SJSA1 (cell line): ENCODE data around the gene LRRC8A. TPM values are rescaled to one million over a fixed set of nuclear protein-coding genes. Genes with fewer than 3 reads are reported as not detected.
"Not testable (repeated sequence)": the region's sequence is repeated elsewhere in the genome, so short reads cannot be mapped to it uniquely, and the experiment has no call there.

Source experiments
- DNase-seq, 2 experiments: peaks; one replicate each; pipeline ENCODE4 v3.0.0-alpha.2; 2015 to 2020; ENCODE audit warnings: low spot score in 2 of 2, low read depth in 1 of 2
- H3K27ac ChIP-seq: fragments of 250-450 bp; sonication (Bioruptor Pico); 2 replicates; pipeline ENCODE4 v1.5.1; 2020; ENCODE audit warnings: mild to moderate bottlenecking, moderate library complexity
- H3K27me3 ChIP-seq: fragments of 250-450 bp; sonication (Bioruptor Pico); replicated peaks from 2 replicates; pipeline ENCODE4 v1.5.1; 2020; ENCODE audit warnings: mild to moderate bottlenecking, moderate library complexity
- H3K36me3 ChIP-seq: fragments of 250-450 bp; sonication (Bioruptor Pico); 2 replicates; pipeline ENCODE4 v1.5.1; 2020; ENCODE audit warnings: mild to moderate bottlenecking
- H3K4me1 ChIP-seq: fragments of 250-450 bp; sonication (Bioruptor Pico); replicated peaks from 2 replicates; pipeline ENCODE4 v1.6.1; 2021; ENCODE audit warnings: mild to moderate bottlenecking
- H3K4me3 ChIP-seq: fragments of 250-450 bp; sonication (Bioruptor Pico); 2 replicates; pipeline ENCODE4 v1.5.1; 2020; ENCODE audit warnings: mild to moderate bottlenecking
- H3K9me3 ChIP-seq: fragments of 250-450 bp; sonication (Bioruptor Pico); replicated peaks from 2 replicates; pipeline ENCODE4 v1.5.1; 2020; ENCODE audit warnings: mild to moderate bottlenecking
- total RNA-seq: library from RNA; depleted of rRNA; stranded (reverse); fragments of >200 nt; shearing (Covaris generic); gene quantifications from 2 replicates; pipeline ENCODE4 v1.2.3, GENCODE V29; 2014; rRNA removed

The LRRC8A gene
- 88.7 and 99.4 TPM in 2 replicates for total RNA-seq

DNA sequence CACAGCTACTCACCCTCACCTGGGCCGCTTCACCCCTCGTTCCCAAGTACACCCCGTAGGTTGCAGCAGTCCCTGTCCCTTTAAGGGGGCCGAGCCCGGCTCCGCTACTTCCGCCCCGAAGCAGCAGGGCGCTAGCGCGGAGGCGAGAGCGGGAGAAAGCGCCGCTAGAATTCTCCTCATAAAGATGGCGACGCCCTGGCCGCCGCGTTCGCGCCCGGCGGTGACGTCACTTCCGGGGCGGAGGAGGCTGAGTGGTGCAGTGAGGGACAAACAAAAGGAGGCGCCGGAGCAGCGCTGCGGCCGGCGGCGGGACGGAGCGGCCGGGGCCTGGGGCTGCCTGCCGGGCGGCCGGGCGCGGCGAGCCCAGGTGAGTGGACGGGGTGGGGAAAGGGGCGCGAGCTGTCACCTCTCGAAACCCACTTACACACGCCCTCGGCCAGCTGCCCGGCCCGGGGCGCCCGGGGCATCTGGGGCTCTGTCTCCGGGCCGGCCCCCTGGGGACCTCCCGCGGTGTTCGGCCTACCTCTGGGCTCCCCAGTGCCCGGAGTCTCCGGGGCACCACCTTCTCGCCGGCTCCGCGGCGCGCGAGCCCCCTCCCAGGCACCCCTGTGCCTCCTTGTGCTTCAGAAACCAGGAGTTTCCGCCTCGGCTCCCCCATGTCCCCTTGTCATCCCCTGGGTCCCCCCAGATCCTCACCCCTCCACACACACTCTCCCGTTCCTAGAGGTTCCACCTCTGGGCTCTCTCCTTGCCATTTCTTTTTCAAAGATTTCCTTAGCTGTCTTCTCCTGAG is at the start of gene LRRC8A, which contains the start of gene KYAT1:
LRRC8A (plus strand) TSS at position 250 of the 793 bp plus-strand sequence. CDS start 25,032 bp downstream, outside the sequence.
KYAT1 (minus strand) TSS at position 67 of the 793 bp plus-strand sequence. CDS start 36,545 bp downstream, outside the sequence.
- Histone ChIP-seq H3K27me3 (no peaks in the 10 kb centered on the region), H3K9me3 (no peaks in the 10 kb centered on the region), H3K4me1 (peaks cover 49% of the 10 kb centered on the region), H3K4me3 (peak within 1 kb of the TSS; percentile 90), H3K27ac (peak within 1 kb of the TSS; percentile 85), H3K36me3 (peaks cover 51% of the 10 kb centered on the region)
- peak; percentile 94 to 95 for DNase-seq

DNA sequence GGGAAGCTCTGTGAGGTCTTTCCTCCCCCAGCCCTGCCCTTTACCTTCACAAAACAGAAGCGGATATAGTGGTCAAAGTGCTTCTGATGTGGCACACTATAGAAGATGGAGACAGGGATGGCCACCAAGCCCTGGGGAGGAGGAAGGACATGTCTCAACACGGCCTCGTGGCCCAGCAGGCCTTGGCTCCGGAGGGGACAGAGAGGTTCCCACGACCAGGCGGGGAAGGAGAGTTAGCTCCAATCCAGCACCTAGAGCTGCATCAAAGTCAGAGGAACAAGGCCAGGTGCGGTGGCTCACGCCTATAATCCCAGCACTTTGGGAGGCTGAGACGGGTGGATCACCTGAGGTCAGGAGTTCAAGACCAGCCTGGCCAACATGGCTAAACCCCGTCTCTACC is 48.2 kb upstream of the LRRC8A start:
- DNase-seq = no peak
- H3K36me3 ChIP-seq = peaks cover 10% of the 10 kb centered on the region; the same call in 1 of the 2 replicates
- H3K4me1 ChIP-seq = peaks cover 9% of the 10 kb centered on the region
- no peak overlapping the region for H3K27ac ChIP-seq
- no peak overlapping the region for H3K4me3 ChIP-seq
- no peaks in the 10 kb centered on the region for H3K9me3 ChIP-seq
- H3K27me3 ChIP-seq = no peaks in the 10 kb centered on the region

DNA sequence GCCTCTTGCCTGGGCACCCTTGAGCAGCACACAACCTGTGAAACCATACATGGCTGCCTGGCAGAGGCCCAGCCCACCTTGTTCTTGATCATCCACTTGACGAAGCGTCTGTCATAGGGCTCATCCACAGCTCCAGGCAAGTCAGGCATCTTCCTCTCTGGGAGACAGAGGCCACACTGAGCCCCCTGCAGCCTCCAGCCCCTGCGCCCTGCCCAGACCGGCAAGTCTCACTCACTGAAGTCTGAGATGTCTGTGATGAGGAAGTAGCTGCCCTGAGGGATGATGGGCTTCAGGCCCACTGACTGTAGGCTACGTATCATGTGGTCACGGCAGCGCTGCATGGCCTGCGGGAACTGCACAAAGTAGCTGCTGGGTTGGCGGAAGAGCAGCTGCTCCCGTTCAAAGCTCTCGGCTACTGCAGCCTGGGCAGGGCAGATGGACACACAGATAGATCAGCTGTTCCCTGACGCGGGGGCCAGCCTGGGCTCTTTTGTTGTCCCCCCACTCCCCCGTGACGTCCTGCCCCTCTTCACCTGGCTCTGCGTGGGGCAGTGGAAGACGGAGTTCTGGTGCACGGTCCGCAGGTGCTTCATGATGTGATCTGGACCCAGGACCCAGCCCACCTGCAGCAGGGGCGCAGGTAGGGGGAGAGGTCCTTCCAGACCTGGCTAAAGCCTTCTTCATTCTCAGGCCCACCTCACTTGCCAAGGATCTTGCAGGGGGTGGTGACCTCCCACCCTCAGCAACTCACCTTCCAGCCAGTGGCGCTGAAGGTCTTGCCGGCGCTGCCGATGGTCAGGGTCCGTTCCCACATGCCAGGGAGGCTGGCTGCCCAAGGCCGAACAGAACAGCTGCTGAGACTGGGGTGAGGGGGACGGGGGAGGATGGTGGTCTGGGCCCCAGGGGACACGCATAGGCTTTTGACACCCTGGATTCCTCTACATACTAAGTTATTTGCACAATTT is 46.4 kb upstream of the LRRC8A start:
- Histone ChIP-seq H3K36me3 (peaks cover 3% of the 10 kb centered on the region; the same call in 1 of the 2 replicates), H3K4me1 (no peaks in the 10 kb centered on the region), H3K27ac (no peak overlapping the region), H3K9me3 (no peaks in the 10 kb centered on the region), H3K27me3 (no peaks in the 10 kb centered on the region), H3K4me3 (no peak overlapping the region)
- DNase-seq = no peak

DNA sequence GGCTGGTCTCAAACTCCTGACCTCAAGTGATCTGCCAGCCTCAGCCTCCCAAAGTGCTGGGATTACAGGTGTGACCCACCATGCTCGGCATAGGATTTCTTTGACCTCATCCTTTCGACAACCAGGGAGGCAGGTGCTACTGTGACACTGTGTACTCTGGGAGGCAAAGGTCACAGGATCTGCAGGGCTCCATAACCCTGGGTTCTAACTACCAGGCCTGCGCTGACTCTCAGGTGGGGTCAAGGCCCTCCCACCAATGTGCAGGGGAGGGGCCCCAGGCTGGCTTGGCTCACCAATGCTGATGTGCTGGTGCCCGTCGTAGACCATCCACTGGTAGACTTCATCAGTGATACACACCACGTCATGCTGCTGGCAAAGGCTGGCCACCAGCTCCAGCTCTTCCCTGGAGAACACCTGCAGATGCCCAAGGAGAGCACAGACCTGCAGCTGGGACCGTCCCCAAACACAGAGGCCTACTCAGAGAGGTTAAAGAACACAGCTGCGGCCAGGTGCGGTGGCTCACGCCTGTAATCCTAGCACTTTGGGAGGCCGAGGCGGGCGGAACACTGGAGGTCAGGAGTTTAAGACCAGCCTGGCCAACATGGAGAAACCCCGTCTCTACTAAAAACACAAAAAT is 45.3 kb upstream of the LRRC8A start:
- no peaks in the 10 kb centered on the region for H3K9me3 ChIP-seq
- no peaks in the 10 kb centered on the region for H3K27me3 ChIP-seq
- no peaks in the 10 kb centered on the region for H3K4me1 ChIP-seq
- H3K36me3 ChIP-seq = peaks cover 3% of the 10 kb centered on the region; the same call in 1 of the 2 replicates
- no peak overlapping the region for H3K4me3 ChIP-seq
- H3K27ac ChIP-seq = no peak overlapping the region
- DNase-seq = no peak

DNA sequence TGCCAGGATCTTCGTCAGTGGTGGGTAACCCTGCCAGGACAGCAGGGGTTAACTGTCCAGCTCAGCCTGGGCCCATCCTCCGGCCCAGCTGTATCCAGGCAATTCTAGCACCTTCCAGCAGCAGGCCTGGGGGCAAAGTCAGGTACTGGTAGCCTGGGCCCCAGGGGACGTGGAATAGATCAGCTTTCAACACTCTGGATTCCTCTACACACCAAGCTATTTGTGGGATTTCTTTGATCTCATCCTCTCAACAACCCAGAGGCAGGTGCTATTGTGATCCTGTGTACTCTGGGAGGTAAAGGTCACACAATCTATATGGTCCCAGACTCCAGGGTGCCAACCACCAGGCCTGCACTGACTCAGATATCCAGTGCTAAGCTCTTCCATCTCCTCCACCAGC is 43.6 kb upstream of the LRRC8A start:
- H3K27ac ChIP-seq = no peak overlapping the region
- H3K4me1 ChIP-seq = no peaks in the 10 kb centered on the region
- no peak for DNase-seq
- no peaks in the 10 kb centered on the region for H3K27me3 ChIP-seq
- H3K9me3 ChIP-seq = no peaks in the 10 kb centered on the region
- H3K4me3 ChIP-seq = no peak overlapping the region
- H3K36me3 ChIP-seq = peaks cover 3% of the 10 kb centered on the region; the same call in 1 of the 2 replicates

DNA sequence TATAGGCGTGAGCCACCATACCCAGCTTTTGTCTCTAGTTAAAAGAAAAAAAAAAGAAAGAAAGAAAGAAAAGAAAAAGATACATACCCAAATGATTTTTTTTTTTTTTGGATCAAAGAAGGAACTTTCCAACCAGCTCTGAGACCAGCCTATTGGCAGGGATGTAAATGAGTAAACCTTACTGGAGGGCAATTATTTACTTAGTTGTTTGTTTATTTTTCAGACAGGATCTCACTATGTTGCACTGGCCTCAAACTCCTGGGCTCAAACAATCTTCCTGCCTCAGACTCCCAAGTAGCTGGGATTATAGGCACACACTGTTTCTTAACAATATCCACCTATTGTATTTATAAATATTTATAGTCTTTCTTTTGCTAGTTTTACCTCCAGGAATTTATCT is 41.4 kb upstream of the LRRC8A start:
- Histone ChIP-seq H3K4me1 (no peaks in the 10 kb centered on the region), H3K27me3 (no peaks in the 10 kb centered on the region), H3K36me3 (peaks cover 3% of the 10 kb centered on the region; the same call in 1 of the 2 replicates), H3K9me3 (no peaks in the 10 kb centered on the region), H3K27ac (no peak overlapping the region), H3K4me3 (no peak overlapping the region)
- DNase-seq = no peak

DNA sequence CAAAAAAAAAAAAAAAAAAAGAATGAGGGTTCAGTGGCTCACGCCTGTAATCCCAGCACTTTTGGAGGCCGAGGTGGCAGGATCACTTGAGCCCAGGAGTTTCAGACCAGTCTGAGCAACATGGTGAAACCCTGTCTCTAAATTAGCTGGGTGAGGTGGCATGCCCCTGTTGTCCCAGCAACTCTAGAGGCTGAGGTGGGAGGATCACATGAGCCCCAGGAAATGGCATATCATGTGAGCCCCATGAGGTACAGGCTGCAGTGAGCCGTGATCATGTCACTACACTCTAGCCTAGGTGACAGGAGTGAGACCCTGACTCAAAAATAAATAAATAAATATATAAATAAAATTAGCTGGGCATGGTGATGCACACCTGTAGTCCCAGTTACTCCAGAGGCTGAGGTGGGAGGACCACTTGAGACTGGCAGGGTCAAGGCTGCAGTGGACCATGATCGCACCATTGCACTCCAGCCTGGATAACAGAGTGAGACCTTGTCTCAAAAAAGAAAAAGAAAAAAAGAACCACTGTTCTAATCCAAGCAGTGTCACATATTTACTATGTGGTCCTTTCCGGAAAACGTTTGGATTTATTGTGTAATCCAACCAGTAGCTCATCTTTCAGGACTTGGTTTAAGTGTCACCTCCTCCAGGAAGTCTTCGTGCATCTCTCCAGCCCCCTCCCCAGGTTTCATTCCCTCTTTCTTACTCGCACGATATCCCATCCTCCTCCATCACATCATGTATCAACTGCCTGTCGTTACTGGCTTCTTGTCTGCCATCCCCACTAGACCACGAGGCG is 40.0 kb upstream of the LRRC8A start:
- H3K27me3 ChIP-seq = no peaks in the 10 kb centered on the region

DNA sequence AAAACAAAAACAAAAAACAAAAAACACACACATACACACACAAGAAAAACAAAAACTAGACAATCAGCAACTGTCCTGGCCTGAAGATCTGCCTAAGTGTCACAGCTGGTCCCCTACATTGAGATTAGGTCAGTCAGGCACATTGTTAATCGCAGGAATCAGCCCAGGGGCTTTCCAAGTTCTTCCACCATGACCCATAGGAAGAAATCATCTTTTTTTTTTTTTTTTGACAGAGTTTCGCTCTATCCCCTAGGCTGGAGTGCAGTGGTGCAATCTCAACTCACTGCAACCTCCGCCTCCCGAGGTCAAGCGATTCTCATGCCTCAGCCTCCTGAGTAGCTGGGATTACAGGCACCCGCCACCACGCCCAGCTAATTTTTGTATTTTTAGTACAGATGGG is 38.8 kb upstream of the LRRC8A start:
- not testable (repeated sequence) for DNase-seq, H3K9me3 ChIP-seq, H3K4me1 ChIP-seq, H3K36me3 ChIP-seq, H3K4me3 ChIP-seq, H3K27me3 ChIP-seq, H3K27ac ChIP-seq

More for the DNA sequence above, 40.0 kb upstream of the LRRC8A start:
- Histone ChIP-seq H3K4me1 (no peaks in the 10 kb centered on the region), H3K4me3 (no peak overlapping the region), H3K27ac (no peak overlapping the region), H3K36me3 (peaks cover 3% of the 10 kb centered on the region; the same call in 1 of the 2 replicates), H3K9me3 (no peaks in the 10 kb centered on the region)
- DNase-seq = no peak

DNA sequence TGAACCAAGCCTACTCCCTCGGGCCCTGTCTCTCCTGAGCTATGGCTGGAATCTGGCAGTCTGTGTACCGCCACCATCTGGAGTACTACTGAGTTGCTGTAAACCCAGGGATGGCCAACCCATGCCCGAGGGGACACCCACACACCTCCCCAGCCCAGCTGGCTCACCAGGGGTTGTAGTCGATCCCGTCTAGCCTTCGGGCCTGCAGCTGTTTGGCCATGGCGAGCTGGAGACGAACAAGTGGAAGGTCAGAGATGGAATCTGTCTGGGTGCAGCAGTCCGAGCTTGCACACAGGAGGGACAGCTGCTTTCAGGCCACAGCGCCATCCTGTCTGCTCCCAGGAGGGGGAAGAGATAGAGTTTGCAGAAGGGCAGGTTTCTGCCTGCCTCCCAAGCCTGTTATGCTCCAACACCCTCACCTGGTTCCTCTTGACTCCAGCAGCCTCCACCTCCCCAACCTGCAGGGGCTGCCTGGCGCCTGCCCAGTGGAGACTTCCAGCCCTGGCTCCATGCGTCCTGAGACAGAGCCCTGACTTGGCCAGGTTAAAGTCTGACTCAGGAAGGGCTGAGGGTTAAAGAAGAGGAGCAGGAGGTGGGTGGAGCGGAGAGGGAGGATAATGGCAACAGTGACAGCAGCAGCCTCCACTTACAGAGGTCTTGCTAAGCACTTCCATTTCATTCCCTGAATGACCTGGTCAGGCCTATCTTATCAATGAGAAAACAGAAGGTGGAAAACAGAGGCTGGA is 36.6 kb upstream of the LRRC8A start:
- H3K4me3 ChIP-seq = no peak overlapping the region
- no peaks in the 10 kb centered on the region for H3K4me1 ChIP-seq
- no peak overlapping the region for H3K27ac ChIP-seq
- no peaks in the 10 kb centered on the region for H3K36me3 ChIP-seq
- no peaks in the 10 kb centered on the region for H3K9me3 ChIP-seq
- H3K27me3 ChIP-seq = no peaks in the 10 kb centered on the region
- no peak for DNase-seq

DNA sequence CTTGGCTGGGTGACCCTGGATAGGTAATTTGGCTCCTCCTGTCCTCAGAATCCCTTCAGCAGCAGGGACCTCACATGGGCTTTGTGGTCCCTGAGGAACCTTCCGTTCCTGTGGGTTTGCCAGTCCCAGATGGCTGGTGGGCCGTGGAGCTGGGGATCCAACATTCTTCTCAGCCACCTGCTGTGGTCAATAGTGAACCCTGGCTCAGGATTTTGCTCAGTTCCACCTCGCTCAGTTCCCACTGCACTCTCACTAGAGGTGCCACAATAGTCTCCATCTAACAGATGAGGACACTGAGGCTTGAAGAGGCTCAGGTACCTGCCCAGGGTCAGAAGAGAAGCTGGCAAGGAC is 35.3 kb upstream of the LRRC8A start:
- H3K4me1 ChIP-seq = no peaks in the 10 kb centered on the region
- H3K9me3 ChIP-seq = no peaks in the 10 kb centered on the region
- no peak for DNase-seq
- no peaks in the 10 kb centered on the region for H3K36me3 ChIP-seq
- H3K27me3 ChIP-seq = no peaks in the 10 kb centered on the region
- no peak overlapping the region for H3K4me3 ChIP-seq
- no peak overlapping the region for H3K27ac ChIP-seq

DNA sequence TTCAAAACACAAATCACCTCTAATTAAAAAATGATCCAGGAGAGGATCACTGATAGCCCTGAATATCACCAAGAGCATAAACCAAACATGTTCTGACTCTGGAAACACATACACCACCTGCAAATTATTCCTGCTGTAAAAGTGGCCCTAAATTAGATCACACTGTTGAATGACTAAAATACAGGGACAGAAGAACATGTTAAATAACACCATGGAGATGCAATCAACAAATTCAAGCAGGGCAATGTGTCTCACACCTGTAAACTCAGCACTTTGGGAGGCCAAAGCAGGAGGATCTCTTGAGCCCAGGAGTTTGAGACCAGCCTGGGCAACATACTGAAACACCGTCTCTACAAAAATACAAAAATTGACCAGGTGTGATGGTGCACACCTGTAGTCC is 34.1 kb upstream of the LRRC8A start:
- Histone ChIP-seq H3K36me3 (no peaks in the 10 kb centered on the region), H3K27me3 (no peaks in the 10 kb centered on the region), H3K4me3 (no peak overlapping the region), H3K4me1 (no peaks in the 10 kb centered on the region), H3K9me3 (no peaks in the 10 kb centered on the region), H3K27ac (no peak overlapping the region)
- no peak for DNase-seq

DNA sequence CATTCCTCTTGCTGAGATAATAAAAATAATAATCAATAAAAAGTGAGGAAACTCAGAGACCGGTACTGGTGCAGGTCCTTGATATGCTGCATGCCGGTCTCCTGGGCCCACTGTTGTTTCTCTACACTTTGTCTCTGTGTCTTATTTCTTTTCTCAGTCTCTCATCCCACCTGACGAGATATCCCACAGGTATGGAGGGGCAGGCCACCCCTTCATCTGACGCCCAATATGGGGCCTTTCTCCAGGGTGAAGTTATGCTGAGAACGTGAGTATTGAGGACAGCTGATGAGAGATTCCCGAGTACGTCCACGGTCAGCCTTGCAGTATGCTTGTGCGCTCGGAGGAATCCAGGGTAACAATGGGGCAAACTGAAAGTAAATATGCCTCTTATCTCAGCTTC is 30.9 kb upstream of the LRRC8A start:
- not testable (repeated sequence) for H3K27me3 ChIP-seq, H3K4me1 ChIP-seq, H3K9me3 ChIP-seq, H3K4me3 ChIP-seq, DNase-seq, H3K27ac ChIP-seq, H3K36me3 ChIP-seq
